ENCODE measurements around the gene RETN.
A peak's percentile ranks its signal among the peaks of the same experiment; 100 is the strongest.

The RETN gene

GRCh38 chr19:7637374-7638256 lies 31.2 kb upstream of the RETN start:
- peaks cover 3% of the 10 kb centered on the region for H3K4me1 ChIP-seq (ENCODE audit: insufficient read depth, poor library complexity, severe bottlenecking)
- no peaks in the 10 kb centered on the region; the same call in 1 of the 2 replicates for H3K36me3 ChIP-seq (ENCODE audit: low read depth)
- DNase-seq (ENCODE audit: low spot score) (no peak), ATAC-seq (ENCODE audit: low read depth) (peak; percentile 32; the same call in 1 of the 3 replicates)
- no peaks in the 10 kb centered on the region for H3K9me3 ChIP-seq (ENCODE audit: severe bottlenecking)
- peak overlapping the region; percentile 22 for H3K27ac ChIP-seq (ENCODE audit: poor library complexity, severe bottlenecking)
- H3K27me3 ChIP-seq (ENCODE audit: insufficient read depth, poor library complexity, severe bottlenecking) = no peaks in the 10 kb centered on the region
- H3K4me3 ChIP-seq (ENCODE audit: severe bottlenecking) = peak overlapping the region; percentile 79
- TF ChIP-seq CTCF (IDR thresholded peaks at IDR 0.05; ENCODE audit: poor library complexity, severe bottlenecking) = no peak

- Histone ChIP-seq H3K27ac (ENCODE audit: poor library complexity, severe bottlenecking) (no peak overlapping the region), H3K4me1 (ENCODE audit: insufficient read depth, poor library complexity, severe bottlenecking) (peaks cover 3% of the 10 kb centered on the region), H3K9me3 (ENCODE audit: severe bottlenecking) (no peaks in the 10 kb centered on the region), H3K27me3 (ENCODE audit: insufficient read depth, poor library complexity, severe bottlenecking) (no peaks in the 10 kb centered on the region), H3K36me3 (ENCODE audit: low read depth) (no peaks in the 10 kb centered on the region; the same call in 1 of the 2 replicates), H3K4me3 (ENCODE audit: severe bottlenecking) (no peak overlapping the region)
- DNase-seq (ENCODE audit: low spot score) = no peak
- no peak for ATAC-seq (ENCODE audit: low read depth)
- TF ChIP-seq CTCF (IDR thresholded peaks at IDR 0.05; ENCODE audit: poor library complexity, severe bottlenecking) = no peak
These were observed 29.9 kb upstream of the RETN start for GRCh38 chr19:7638802-7639465.

GRCh38 chr19:7639863-7640348 lies 28.9 kb upstream of the RETN start:
- no peaks in the 10 kb centered on the region; the same call in 1 of the 2 replicates for H3K36me3 ChIP-seq (ENCODE audit: low read depth)
- H3K4me1 ChIP-seq (ENCODE audit: insufficient read depth, poor library complexity, severe bottlenecking) = peaks cover 3% of the 10 kb centered on the region
- no peak overlapping the region for H3K27ac ChIP-seq (ENCODE audit: poor library complexity, severe bottlenecking)
- DNase-seq (ENCODE audit: low spot score) (no peak), ATAC-seq (ENCODE audit: low read depth) (no peak)
- H3K27me3 ChIP-seq (ENCODE audit: insufficient read depth, poor library complexity, severe bottlenecking) = no peaks in the 10 kb centered on the region
- H3K9me3 ChIP-seq (ENCODE audit: severe bottlenecking) = no peaks in the 10 kb centered on the region
- TF ChIP-seq CTCF (IDR thresholded peaks at IDR 0.05; ENCODE audit: poor library complexity, severe bottlenecking) = no peak
- H3K4me3 ChIP-seq (ENCODE audit: severe bottlenecking) = no peak overlapping the region

- Histone ChIP-seq H3K4me1 (ENCODE audit: insufficient read depth, poor library complexity, severe bottlenecking) (peaks cover 3% of the 10 kb centered on the region), H3K36me3 (ENCODE audit: low read depth) (no peaks in the 10 kb centered on the region; the same call in 1 of the 2 replicates), H3K9me3 (ENCODE audit: severe bottlenecking) (no peaks in the 10 kb centered on the region), H3K27ac (ENCODE audit: poor library complexity, severe bottlenecking) (no peak overlapping the region), H3K4me3 (ENCODE audit: severe bottlenecking) (no peak overlapping the region), H3K27me3 (ENCODE audit: insufficient read depth, poor library complexity, severe bottlenecking) (no peaks in the 10 kb centered on the region)
- DNase-seq (ENCODE audit: low spot score) = no peak
- ATAC-seq (ENCODE audit: low read depth) = no peak
- no peak for TF ChIP-seq CTCF (IDR thresholded peaks at IDR 0.05; ENCODE audit: poor library complexity, severe bottlenecking)
These were observed 28.0 kb upstream of the RETN start for GRCh38 chr19:7640803-7641202.
